Activated CD8-positive, alpha-beta memory T cell treated with anti-CD3 and anti-CD28 coated beads, Interleukin-2, amount 10 ng/mL, durations not matched to agents 7 days and 5 days (primary cell): Measurements from ENCODE around the gene RNF146. TPM values are rescaled to one million over a fixed set of nuclear protein-coding genes. Genes with fewer than 3 reads are reported as not detected.
"Not testable (repeated sequence)": the region's sequence is repeated elsewhere in the genome, so short reads cannot be mapped to it uniquely, and the experiment has no call there.

Source experiments
- ATAC-seq: fragments of 150-1000 bp; cut with Tn5 transposase; one replicate; pipeline ENCODE4 v1.10.0; 2021; ENCODE audit warnings: moderate library complexity
- CTCF ChIA-PET: fragments of 350-600 bp; sonication (Branson Sonifier 250); formaldehyde crosslinking; loops from one replicate; lab custom pipeline; 2021; ENCODE audit warnings: antibody characterized with exemption; lab: Charles Lee
- DNase-seq: peaks from one replicate; pipeline ENCODE4 v3.0.0-alpha.2; 2020
- H3K27ac Mint-ChIP-seq: one replicate; pipeline ENCODE4 v1.8.0; 2021; ENCODE audit warnings: mild to moderate bottlenecking, mixed read lengths
- H3K27me3 Mint-ChIP-seq: one replicate; pipeline ENCODE4 v1.8.0; 2021; ENCODE audit warnings: mixed read lengths
- H3K36me3 Mint-ChIP-seq: one replicate; pipeline ENCODE4 v1.8.0; 2021; ENCODE audit warnings: mild to moderate bottlenecking, mixed read lengths
- H3K4me1 Mint-ChIP-seq: one replicate; pipeline ENCODE4 v1.8.0; 2021; ENCODE audit warnings: mixed read lengths
- H3K4me3 Mint-ChIP-seq: one replicate; pipeline ENCODE4 v1.8.0; 2021; ENCODE audit warnings: mild to moderate bottlenecking, moderate library complexity, mixed read lengths
- H3K9me3 Mint-ChIP-seq: one replicate; pipeline ENCODE4 v1.8.0; 2022; ENCODE audit warnings: low read depth, mixed read lengths
- total RNA-seq, 2 experiments: library from RNA; stranded (reverse); gene quantifications; one replicate each; pipeline ENCODE4 v1.2.3, GENCODE V29; 2021

The RNF146 gene
- total RNA-seq, 2 experiments from 2014 or later, result 18.2 to 24.9 TPM

DNA sequence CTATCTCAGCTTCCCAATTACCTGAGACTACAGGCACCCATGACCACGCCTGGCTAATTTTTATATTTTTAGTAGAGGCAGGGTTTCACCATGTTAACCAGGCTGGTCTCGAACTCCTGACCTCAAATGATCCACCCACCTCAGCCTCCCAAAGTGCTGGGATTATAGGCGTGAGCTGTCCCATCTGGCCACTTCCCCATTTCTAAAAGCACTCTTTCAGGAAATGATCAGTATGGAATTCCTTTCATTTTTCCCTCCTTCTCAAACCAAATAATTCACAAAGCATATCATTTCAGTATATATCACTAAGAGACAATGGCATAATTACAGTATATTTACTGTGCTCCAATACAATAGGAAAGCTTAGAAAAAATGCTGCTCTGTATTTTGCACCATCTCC, 64.6 kb downstream of the RNF146 start:
- CTCF ChIA-PET, DNase-seq, H3K9me3 Mint-ChIP-seq, H3K4me3 Mint-ChIP-seq, ATAC-seq, H3K27ac Mint-ChIP-seq, H3K27me3 Mint-ChIP-seq: not testable (repeated sequence)
- peaks cover 17% of the 10 kb centered on the region for H3K4me1 Mint-ChIP-seq
- H3K36me3 Mint-ChIP-seq, result peaks cover 23% of the 10 kb centered on the region

- H3K27ac Mint-ChIP-seq, result no peak overlapping the region
- H3K4me1 Mint-ChIP-seq, result peaks cover 19% of the 10 kb centered on the region
- CTCF ChIA-PET, result no interaction called here
- DNase-seq, result no peak
- H3K36me3 Mint-ChIP-seq, result peaks cover 17% of the 10 kb centered on the region
- H3K9me3 Mint-ChIP-seq, result no peaks in the 10 kb centered on the region
- H3K4me3 Mint-ChIP-seq, result no peak overlapping the region
- ATAC-seq, result no peak
- no peaks in the 10 kb centered on the region for H3K27me3 Mint-ChIP-seq
Measured at GRCh38 chr6:127332383-127332961, 65.8 kb downstream of the RNF146 start.

Other genes starting within 250 kb of the RNF146 start
- gene RSPO3, start 148.2 kb upstream of the RNF146 start, total RNA-seq, result not detected
- gene ECHDC1, start 76.7 kb downstream of the RNF146 start, total RNA-seq, result 10 to 100 TPM; 39.5 to 46.1 TPM
- gene KIAA0408, start 192.5 kb downstream of the RNF146 start, total RNA-seq, result 10 to 100 TPM in 1 of 2 experiments, 1 to 10 TPM in 1; 9.9 to 25.6 TPM